Measurements from ENCODE around the gene DPP4.

DPP4 gene

GRCh38 chr2:162013514-162014475 is 60.2 kb downstream of the DPP4 start:
- no peak for DNase-seq

GRCh38 chr2:162012565-162013058 is 61.4 kb downstream of the DPP4 start:
- DNase-seq, result no peak

DNA sequence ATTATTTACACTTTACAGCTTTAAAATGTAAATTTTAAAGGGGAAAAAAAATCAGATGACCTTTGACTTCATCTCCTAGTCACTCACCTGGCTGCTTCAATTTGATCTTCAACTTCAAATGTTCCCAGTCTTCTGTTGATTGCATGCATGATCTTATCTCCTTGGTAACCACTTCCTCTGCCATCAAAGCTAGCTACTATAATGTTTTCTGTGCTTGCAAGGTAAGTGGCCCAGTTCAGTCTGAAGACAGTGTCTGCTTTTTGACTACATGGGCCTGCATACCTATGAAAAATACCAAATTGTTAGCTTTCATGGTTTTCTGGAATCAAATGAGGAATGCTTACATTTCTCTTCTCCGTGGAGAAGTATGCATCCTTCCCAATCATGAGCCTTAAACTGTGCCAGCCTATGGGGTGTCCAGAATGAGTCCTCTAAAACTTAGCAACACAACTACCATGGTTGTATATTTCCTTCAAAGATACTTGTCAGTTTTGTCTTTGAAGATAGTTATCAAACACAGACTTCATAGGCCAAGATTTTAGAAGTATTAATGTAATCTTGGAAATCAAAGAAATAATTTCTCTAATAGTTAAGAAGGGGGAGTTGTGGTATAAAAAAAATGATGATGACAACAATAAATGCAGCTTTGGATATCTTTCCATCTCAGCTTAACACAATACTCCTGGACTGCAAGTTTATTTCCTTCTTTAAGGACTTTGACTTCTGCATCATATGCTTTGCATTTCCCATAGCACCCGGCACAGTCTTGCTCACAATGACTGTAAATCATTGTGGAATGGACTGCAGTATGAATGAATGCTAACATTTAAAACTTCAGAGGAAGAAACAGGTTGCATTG is 62.1 kb downstream of the DPP4 start:
- DNase-seq, result no peak

DNA sequence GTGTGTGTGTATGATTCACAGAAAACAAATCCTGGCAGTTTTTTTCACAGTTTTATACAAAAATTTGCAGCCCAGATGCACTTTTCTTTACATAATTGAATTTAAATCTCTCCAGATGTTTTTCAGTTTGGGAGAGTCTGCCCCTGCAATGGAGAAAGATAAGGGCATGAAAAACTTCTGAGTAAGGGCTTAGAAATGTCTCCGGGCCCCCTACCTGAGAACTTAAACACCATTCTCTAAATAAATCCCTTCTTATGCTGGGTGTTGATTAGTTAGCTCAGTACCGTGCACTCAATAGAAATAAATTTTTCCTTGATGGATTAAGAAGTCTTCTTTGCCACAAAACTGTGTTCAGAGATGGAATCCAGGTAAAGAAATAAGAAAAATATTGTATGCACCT is 64.5 kb downstream of the DPP4 start:
- no peak for DNase-seq

DNA sequence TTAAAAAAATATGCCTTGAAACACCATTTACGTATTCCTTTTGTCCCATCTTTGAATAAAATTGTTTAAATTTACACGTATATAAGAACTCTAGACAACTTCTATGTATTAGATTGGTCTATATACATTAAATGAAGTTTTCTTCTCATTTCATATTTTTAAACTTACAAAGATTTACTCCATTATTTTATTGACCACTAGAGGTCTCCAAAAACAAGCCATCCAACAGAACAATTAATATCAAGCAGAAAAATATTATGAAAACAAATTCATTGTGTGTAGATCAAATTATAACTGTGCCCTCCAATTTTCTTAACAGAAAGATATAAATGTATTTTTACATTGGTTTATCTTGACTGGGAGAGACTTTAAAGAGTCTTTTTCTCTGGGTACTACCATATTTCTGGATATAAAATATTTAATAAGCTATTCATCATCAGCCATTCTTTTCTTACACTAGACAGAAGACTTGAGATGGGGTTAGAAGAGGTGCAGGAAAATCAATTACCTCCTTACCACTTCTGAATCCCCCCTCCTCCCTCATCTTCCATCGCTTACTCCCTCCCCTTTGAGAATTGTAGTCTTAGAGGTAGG is 66.5 kb downstream of the DPP4 start:
- no peak for DNase-seq

DNA sequence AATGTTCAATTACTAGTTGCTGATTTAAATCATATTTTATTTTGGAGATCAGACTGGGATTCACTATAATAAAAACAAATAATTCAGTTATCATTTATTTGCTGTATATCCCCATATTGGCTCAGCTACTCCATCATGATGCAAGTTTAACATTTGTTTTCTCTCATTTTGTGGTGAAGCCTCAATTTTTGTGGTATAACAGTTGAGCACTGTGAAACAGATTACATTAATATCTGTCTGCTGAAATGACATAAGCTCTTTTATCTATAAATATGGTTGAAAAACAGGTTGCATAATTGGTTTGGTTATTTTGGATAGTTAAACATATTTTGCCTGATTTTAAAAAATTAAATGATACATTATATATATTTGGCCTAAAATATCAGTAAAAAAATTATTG is 67.7 kb downstream of the DPP4 start:
- DNase-seq, result no peak

GRCh38 chr2:162004031-162004430 is 70.0 kb downstream of the DPP4 start:
- DNase-seq, result no peak

- DNase-seq, result no peak
These were observed 71.3 kb downstream of the DPP4 start for GRCh38 chr2:162002623-162003235.

DNA sequence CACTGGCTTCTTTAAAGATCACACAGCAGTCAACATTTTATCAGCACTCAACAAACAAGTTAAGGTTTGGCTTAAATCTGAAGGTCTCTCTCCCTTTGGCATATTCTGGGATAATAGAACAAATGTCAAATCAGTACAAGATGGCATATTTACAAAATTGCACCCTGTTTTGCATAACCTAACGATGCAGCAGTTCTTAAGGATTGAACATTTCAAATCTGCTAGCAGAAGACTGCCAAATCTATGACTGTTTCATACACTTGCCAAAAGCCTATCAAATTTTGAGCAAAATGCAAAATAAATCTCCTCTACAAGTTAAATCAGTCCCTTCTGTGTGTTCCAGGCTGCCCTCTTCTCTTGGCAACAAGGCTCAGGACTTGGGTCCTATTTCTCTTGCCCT is 73.6 kb downstream of the DPP4 start:
- DNase-seq, result no peak

DNA sequence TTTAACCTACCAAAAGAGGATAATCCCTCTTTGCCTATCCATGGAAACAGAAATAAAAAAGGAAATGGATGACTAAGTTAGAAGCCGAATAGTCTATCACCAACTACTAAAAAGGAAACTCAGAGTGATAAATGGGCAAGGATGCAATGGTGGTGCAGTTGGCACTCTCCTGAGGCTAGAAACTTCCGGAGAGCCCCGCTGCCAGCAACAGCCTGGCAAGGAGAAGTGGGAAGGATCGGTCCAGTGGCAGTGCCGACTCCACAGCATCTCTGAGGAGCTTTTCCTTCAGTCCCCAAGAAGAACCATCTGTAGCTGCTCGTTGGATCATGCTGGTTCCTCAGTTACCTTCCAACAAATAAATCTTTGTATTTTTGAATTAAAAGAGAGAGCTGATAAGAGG is 74.7 kb downstream of the DPP4 start:
- no peak for DNase-seq

DNA sequence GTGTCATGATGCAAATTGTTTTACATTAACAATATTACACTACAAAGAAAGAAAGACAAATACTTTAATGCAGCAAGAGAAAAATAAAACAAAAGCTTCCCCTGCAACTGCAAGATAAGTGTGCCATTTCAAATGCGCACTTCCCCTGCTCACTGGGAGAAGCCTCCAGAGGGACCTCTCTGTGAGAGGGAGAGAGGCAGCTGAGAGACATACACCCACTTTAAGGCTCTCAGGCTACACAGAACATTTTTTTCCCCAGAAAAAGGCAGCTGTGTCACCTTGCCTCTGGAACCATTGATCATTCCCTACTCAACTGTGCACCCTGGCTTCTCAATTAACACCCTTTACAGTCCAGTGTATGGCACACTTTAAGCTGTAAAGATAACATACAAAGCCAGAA is 75.2 kb downstream of the DPP4 start:
- DNase-seq, result no peak

GRCh38 chr2:161997916-161998471 is 76.0 kb downstream of the DPP4 start:
- no peak for DNase-seq

DNA sequence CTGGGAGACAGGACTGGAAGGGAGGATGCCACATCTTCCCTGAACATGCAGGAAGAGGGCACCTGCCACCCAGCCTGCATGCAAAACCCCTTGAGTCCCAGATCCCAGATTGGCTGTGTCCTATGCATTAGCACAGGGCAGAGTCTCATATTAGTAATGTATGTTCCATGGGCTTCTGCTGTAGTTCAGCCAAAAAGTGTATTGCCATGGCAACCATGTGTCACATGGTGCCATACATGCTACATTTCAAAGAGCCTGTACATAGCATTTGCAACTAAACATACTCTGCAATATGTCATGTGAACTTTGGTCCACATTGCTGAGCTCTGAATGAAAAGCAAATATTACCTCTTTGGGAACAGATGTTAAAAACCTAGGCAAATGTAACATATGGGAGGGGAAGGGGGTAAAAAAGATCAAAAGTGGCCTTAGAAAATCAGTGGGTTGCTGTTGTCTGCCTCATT is 78.4 kb downstream of the DPP4 start:
- DNase-seq, result no peak

DNA sequence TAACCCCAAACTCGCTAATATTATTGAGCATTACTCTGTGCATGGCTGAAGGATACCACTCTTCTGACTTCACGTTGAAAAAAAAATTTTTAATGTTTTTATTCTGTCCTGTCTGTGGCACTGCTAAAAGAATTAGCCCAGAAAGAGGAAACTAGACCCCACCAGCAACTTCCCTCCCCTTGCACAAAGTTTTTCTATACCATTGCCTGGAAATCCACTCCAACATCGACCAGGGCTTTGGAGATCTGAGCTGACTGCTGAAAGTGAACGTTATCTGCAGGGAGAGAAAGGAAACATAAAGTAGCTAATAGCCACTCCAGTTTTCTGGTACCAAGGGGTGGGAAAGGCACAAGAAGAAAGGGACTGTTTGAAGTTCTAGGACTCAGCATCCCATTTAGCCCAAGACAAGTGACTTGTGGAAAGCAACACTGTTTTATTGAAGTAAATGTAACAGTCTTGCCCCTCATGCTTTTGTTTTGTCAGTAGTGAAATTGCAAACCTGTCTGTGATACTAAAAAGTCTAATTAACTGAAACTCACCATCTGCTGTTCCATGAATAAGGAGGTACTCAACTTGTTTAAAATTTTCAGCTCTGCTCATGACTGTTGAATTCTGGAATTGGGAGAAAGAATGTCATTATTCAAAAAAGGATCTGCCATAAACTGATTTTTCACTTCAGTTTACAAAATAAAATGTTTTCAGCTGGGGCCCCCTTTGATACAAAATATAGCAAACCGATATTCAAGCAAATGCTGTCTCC is 79.1 kb downstream of the DPP4 start:
- DNase-seq, result no peak

DNA sequence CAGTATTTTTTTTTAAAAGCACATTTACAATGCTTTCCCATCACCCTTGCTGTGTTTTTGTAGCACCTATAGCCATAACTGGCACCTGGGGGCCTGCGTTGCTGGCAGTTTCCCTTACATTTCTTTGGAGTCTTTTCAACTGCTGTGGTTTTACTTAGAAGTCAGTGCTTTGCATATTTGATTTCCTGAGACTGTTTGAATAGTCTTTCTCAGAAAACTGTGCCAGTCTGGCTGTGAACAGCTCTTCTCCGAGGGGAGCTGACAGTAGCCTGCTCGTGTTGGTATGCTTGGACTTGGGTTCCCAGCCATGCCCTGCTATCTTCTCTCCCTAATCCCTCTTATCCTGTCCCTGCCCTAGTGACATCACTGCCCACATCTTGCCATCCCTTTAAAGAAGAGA is 81.5 kb downstream of the DPP4 start:
- no peak for DNase-seq

- DNase-seq, result no peak
These were observed 82.0 kb downstream of the DPP4 start for GRCh38 chr2:161991991-161992390.

GRCh38 chr2:161990741-161991140 is 83.3 kb downstream of the DPP4 start:
- no peak for DNase-seq

DNA sequence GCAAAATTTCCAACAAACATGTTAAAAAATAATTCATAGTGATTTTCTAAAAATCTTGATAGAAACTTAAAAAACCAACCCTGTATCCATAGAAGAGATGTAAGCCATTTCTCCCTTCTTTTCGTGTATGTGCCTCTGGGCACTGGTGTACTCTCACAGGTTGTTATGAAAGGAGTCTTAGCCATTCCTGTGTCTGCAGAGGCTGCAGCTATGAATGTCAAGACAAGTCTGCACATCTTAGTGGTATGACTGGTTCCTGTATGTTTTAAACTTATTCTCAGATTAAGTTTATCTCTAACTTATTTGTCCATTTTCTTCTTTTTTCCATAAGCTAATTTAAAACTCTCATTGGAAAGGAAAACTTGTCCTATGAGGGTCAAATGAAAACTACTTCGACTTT is 84.0 kb downstream of the DPP4 start:
- DNase-seq, result no peak

- no peak for DNase-seq
These were observed 85.4 kb downstream of the DPP4 start for GRCh38 chr2:161988589-161988988.

- no peak for DNase-seq
These were observed 86.7 kb downstream of the DPP4 start for GRCh38 chr2:161987311-161987710.

DNA sequence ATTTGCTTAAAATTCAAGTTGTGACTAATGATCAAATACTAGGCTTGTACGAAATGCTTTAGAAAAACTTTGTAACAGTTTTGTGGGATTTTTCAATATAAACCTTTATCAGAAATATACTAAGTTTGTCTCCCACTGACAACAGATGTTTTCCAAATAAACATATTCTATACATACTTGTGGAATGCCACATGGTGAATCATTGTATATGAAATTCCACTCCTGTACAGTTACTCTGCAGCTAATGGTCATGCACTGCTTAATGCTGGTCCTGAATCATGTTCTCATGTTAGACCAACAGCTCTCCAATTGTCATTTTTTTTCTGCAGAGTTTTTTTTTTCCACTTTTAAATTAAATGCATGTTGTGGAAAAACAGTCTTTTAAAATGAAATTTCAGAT is 90.1 kb downstream of the DPP4 start:
- no peak for DNase-seq

GRCh38 chr2:161983331-161983651 is 90.7 kb downstream of the DPP4 start:
- DNase-seq, result no peak
